ENCODE measurements around the gene TSHZ2. TPM values are rescaled to one million over a fixed set of nuclear protein-coding genes. Genes with fewer than 3 reads are reported as not detected.

TSHZ2 gene
- total and polyA plus RNA-seq, 2 experiments from 2014 or later = 1.1 to 5.2 TPM

- Histone ChIP-seq H3K4me1 (ENCODE audit: insufficient read depth) (no peaks in the 10 kb centered on the region), H3K4me2 (no peak overlapping the region), H3K79me2 (no peaks in the 10 kb centered on the region), H3K27me3 (no peaks in the 10 kb centered on the region), H2AFZ (no peak overlapping the region), H3K27ac (no peak overlapping the region), H3K9me2 (replicated peaks; ENCODE audit: insufficient read depth) (no peaks in the 10 kb centered on the region), H3K36me3 (replicated peaks; ENCODE audit: insufficient read depth, low read depth) (no peaks in the 10 kb centered on the region), H3K4me3 (no peak overlapping the region), H4K20me1 (ENCODE audit: insufficient read depth, poor library complexity, severe bottlenecking) (no peaks in the 10 kb centered on the region), H3K9me3 (ENCODE audit: low read depth) (no peaks in the 10 kb centered on the region)
- TF ChIP-seq CTCF (IDR thresholded peaks at IDR 0.05; ENCODE audit: poor library complexity) = no peak
- no peak for TF ChIP-seq EZH2 (IDR thresholded peaks at IDR 0.05; ENCODE audit: borderline replicate concordance)
- TF ChIP-seq EZH2phosphoT487 (IDR thresholded peaks at IDR 0.05; ENCODE audit: low read depth, severe bottlenecking, unreplicated experiment) = no peak
- 79% methylated on average over 7 of the region's 7 CpGs for WGBS (ENCODE audit: low lambda C conversion rate, missing lambda C conversion rate)
- no peak for DNase-seq (ENCODE audit: low spot score)
These were observed 198.0 kb downstream of the TSHZ2 start for GRCh38 chr20:53170196-53170595.

- Histone ChIP-seq H3K9me3 (ENCODE audit: low read depth) (no peaks in the 10 kb centered on the region), H4K20me1 (ENCODE audit: insufficient read depth, poor library complexity, severe bottlenecking) (no peaks in the 10 kb centered on the region), H2AFZ (no peak overlapping the region), H3K36me3 (replicated peaks; ENCODE audit: insufficient read depth, low read depth) (no peaks in the 10 kb centered on the region), H3K9me2 (replicated peaks; ENCODE audit: insufficient read depth) (no peaks in the 10 kb centered on the region), H3K4me3 (no peak overlapping the region), H3K4me2 (no peak overlapping the region), H3K27me3 (no peaks in the 10 kb centered on the region), H3K4me1 (ENCODE audit: insufficient read depth) (no peaks in the 10 kb centered on the region), H3K27ac (no peak overlapping the region), H3K79me2 (no peaks in the 10 kb centered on the region)
- TF ChIP-seq EZH2 (IDR thresholded peaks at IDR 0.05; ENCODE audit: borderline replicate concordance) (no peak), CTCF (IDR thresholded peaks at IDR 0.05; ENCODE audit: poor library complexity) (no peak), EZH2phosphoT487 (IDR thresholded peaks at IDR 0.05; ENCODE audit: low read depth, severe bottlenecking, unreplicated experiment) (no peak)
- WGBS (ENCODE audit: low lambda C conversion rate, missing lambda C conversion rate) = 58% methylated on average over 6 of the region's 6 CpGs
- no peak for DNase-seq (ENCODE audit: low spot score)
These were observed 198.9 kb downstream of the TSHZ2 start for GRCh38 chr20:53171065-53171464.

GRCh38 chr20:53174454-53174853, 202.3 kb downstream of the TSHZ2 start:
- Histone ChIP-seq H4K20me1 (ENCODE audit: insufficient read depth, poor library complexity, severe bottlenecking) (no peaks in the 10 kb centered on the region), H3K27me3 (no peaks in the 10 kb centered on the region), H2AFZ (no peak overlapping the region), H3K9me3 (ENCODE audit: low read depth) (no peaks in the 10 kb centered on the region), H3K36me3 (replicated peaks; ENCODE audit: insufficient read depth, low read depth) (no peaks in the 10 kb centered on the region), H3K27ac (no peak overlapping the region), H3K4me3 (no peak overlapping the region), H3K4me2 (no peak overlapping the region), H3K9me2 (replicated peaks; ENCODE audit: insufficient read depth) (no peaks in the 10 kb centered on the region), H3K4me1 (ENCODE audit: insufficient read depth) (no peaks in the 10 kb centered on the region), H3K79me2 (no peaks in the 10 kb centered on the region)
- no peak for TF ChIP-seq EZH2 (IDR thresholded peaks at IDR 0.05; ENCODE audit: borderline replicate concordance)
- no peak for TF ChIP-seq CTCF (IDR thresholded peaks at IDR 0.05; ENCODE audit: poor library complexity)
- TF ChIP-seq EZH2phosphoT487 (IDR thresholded peaks at IDR 0.05; ENCODE audit: low read depth, severe bottlenecking, unreplicated experiment) = no peak
- DNase-seq (ENCODE audit: low spot score) = no peak
- 93% methylated on average over 3 of the region's 3 CpGs for WGBS (ENCODE audit: low lambda C conversion rate, missing lambda C conversion rate)
